CD8-positive, alpha-beta memory T cell (primary cell): ENCODE data around the gene RAP1GAP2. TPM values are rescaled to one million over a fixed set of nuclear protein-coding genes. Genes with fewer than 3 reads are reported as not detected.
A peak's percentile ranks its signal among the peaks of the same experiment; 100 is the strongest.

Experiments used
- CTCF ChIA-PET: fragments of 350-600 bp; sonication (Branson Sonifier 250); formaldehyde crosslinking; loops from one replicate; lab custom pipeline; 2021; ENCODE audit warnings: antibody characterized with exemption; lab: Charles Lee
- POLR2A ChIA-PET: fragments of 350-600 bp; sonication (Branson Sonifier 250); formaldehyde crosslinking; loops from one replicate; lab custom pipeline; 2021; ENCODE audit warnings: antibody characterized with exemption; lab: Charles Lee
- DNase-seq, 5 donors: peaks; one replicate each; pipeline versions ENCODE4 v3.0.0 to v3.0.0-alpha.2; 2020 to 2022; ENCODE audit warnings: mixed read lengths in 1 of 5
- H3K27ac ChIP-seq: one replicate; pipeline ENCODE4 v1.7.0; 2013; ENCODE audit warnings: low read depth, mild to moderate bottlenecking, low read length, moderate library complexity
- H3K27me3 ChIP-seq: 2 replicates; pipeline ENCODE4 v1.7.0; 2013; ENCODE audit warnings: low read length, mild to moderate bottlenecking; ENCODE audit not compliant: insufficient read depth, poor library complexity, severe bottlenecking
- H3K36me3 ChIP-seq: 2 replicates; pipeline ENCODE4 v1.7.0; 2013; ENCODE audit warnings: mild to moderate bottlenecking, low read length, moderate library complexity; ENCODE audit not compliant: insufficient read depth
- H3K4me1 ChIP-seq: 2 replicates; pipeline ENCODE4 v1.7.0; 2013; ENCODE audit warnings: mild to moderate bottlenecking, low read length, moderate library complexity; ENCODE audit not compliant: insufficient read depth
- H3K4me3 ChIP-seq: 2 replicates; pipeline ENCODE4 v1.7.0; 2013; ENCODE audit warnings: mild to moderate bottlenecking, low read length
- H3K9me3 ChIP-seq: 2 replicates; pipeline ENCODE4 v1.7.0; 2013; ENCODE audit warnings: mild to moderate bottlenecking, low read length
- H3K27ac Mint-ChIP-seq, 8 donors: one replicate each; pipeline ENCODE4 v1.8.0; 2020 to 2021; ENCODE audit warnings: mixed read lengths in 8 of 8, mild to moderate bottlenecking in 6 of 8, inconsistent platforms in 3 of 8, moderate library complexity in 3 of 8
- H3K27me3 Mint-ChIP-seq, 2 donors: one replicate each; pipeline ENCODE4 v1.8.0; 2020 to 2021; ENCODE audit warnings: mixed read lengths in 2 of 2, mild to moderate bottlenecking in 1 of 2, moderate library complexity in 1 of 2
- H3K36me3 Mint-ChIP-seq, 3 donors: one replicate each; pipeline ENCODE4 v1.8.0; 2020 to 2021; ENCODE audit warnings: mixed read lengths in 3 of 3, inconsistent platforms in 1 of 3, mild to moderate bottlenecking in 1 of 3
- H3K4me1 Mint-ChIP-seq, 3 donors: one replicate each; pipeline ENCODE4 v1.8.0; 2020 to 2021; ENCODE audit warnings: mixed read lengths in 3 of 3, inconsistent platforms in 1 of 3, mild to moderate bottlenecking in 1 of 3
- H3K4me3 Mint-ChIP-seq, 7 donors: one replicate each; pipeline ENCODE4 v1.8.0; 2020 to 2021; ENCODE audit warnings: mixed read lengths in 7 of 7, mild to moderate bottlenecking in 6 of 7, moderate library complexity in 4 of 7, inconsistent platforms in 2 of 7
- H3K9me3 Mint-ChIP-seq, 5 donors: one replicate each; pipeline ENCODE4 v1.8.0; 2020 to 2022; ENCODE audit warnings: mixed read lengths in 5 of 5, mild to moderate bottlenecking in 3 of 5, moderate library complexity in 2 of 5, inconsistent platforms in 1 of 5
- polyA plus RNA-seq: library from polyadenylated mRNA; unstranded; fragments of 300-500 nt; fragmentation: Illumina TruSeq; gene quantifications from one replicate; pipeline ENCODE4 v1.2.3, GENCODE V29; 2021
- total RNA-seq, 2 experiments: library from RNA; stranded (reverse); gene quantifications; one replicate each; pipeline ENCODE4 v1.2.3, GENCODE V29; 2021

The RAP1GAP2 gene
- total and polyA plus RNA-seq, 3 experiments from 2014 or later = 1.2 to 6.3 (median 1.4) TPM

GRCh38 chr17:2892305-2892971 lies 96.2 kb downstream of the RAP1GAP2 start:
- no peaks in the 10 kb centered on the region for H3K9me3 Mint-ChIP-seq
- CTCF ChIA-PET = no interaction called here
- DNase-seq = no peak
- peak overlapping the region in 3 of 8 donors; percentile 14 to 51 (median 35) for H3K27ac Mint-ChIP-seq
- H3K27me3 Mint-ChIP-seq = no peaks in the 10 kb centered on the region
- Histone ChIP-seq H3K27me3 (no peaks in the 10 kb centered on the region), H3K27ac (no peak overlapping the region), H3K9me3 (no peaks in the 10 kb centered on the region), H3K4me3 (no peak overlapping the region), H3K36me3 (no peaks in the 10 kb centered on the region), H3K4me1 (no peaks in the 10 kb centered on the region)
- peaks cover 0 to 38% (median 7%) of the 10 kb centered on the region in 3 donors for H3K36me3 Mint-ChIP-seq
- H3K4me1 Mint-ChIP-seq = peaks cover 16 to 36% (median 20%) of the 10 kb centered on the region in 3 donors
- H3K4me3 Mint-ChIP-seq = no peak overlapping the region
- POLR2A ChIA-PET = no interaction called here

GRCh38 chr17:2893422-2893914 lies 97.2 kb downstream of the RAP1GAP2 start:
- ChIA-PET CTCF (no interaction called here), POLR2A (no interaction called here)
- no peak overlapping the region for H3K4me3 Mint-ChIP-seq
- no peaks in the 10 kb centered on the region for H3K4me1 ChIP-seq
- H3K9me3 Mint-ChIP-seq = no peaks in the 10 kb centered on the region
- H3K27ac ChIP-seq = no peak overlapping the region
- H3K36me3 Mint-ChIP-seq = peaks cover 0 to 36% (median 5%) of the 10 kb centered on the region in 3 donors
- no peaks in the 10 kb centered on the region for H3K27me3 ChIP-seq
- no peak for DNase-seq
- H3K27me3 Mint-ChIP-seq = no peaks in the 10 kb centered on the region
- H3K27ac Mint-ChIP-seq = no peak overlapping the region
- H3K4me3 ChIP-seq = no peak overlapping the region
- H3K4me1 Mint-ChIP-seq = peaks cover 15 to 34% (median 19%) of the 10 kb centered on the region in 3 donors
- no peaks in the 10 kb centered on the region for H3K36me3 ChIP-seq
- no peaks in the 10 kb centered on the region for H3K9me3 ChIP-seq

- DNase-seq = no peak
- CTCF ChIA-PET = no interaction called here
- Histone ChIP-seq H3K4me1 (no peaks in the 10 kb centered on the region), H3K4me3 (no peak overlapping the region), H3K9me3 (no peaks in the 10 kb centered on the region), H3K27ac (no peak overlapping the region), H3K36me3 (no peaks in the 10 kb centered on the region), H3K27me3 (no peaks in the 10 kb centered on the region)
- H3K36me3 Mint-ChIP-seq = peaks cover 0 to 38% (median 6%) of the 10 kb centered on the region in 3 donors
- peaks cover 20 to 35% (median 21%) of the 10 kb centered on the region in 3 donors for H3K4me1 Mint-ChIP-seq
- H3K9me3 Mint-ChIP-seq = no peaks in the 10 kb centered on the region
- peaks cover 0 to 3% of the 10 kb centered on the region in 2 donors for H3K27me3 Mint-ChIP-seq
- POLR2A ChIA-PET = no interaction called here
- H3K4me3 Mint-ChIP-seq = no peak overlapping the region
- H3K27ac Mint-ChIP-seq = peak overlapping the region in 1 of 8 donors; percentile 62
Measured at GRCh38 chr17:2894782-2895181, 98.5 kb downstream of the RAP1GAP2 start.

GRCh38 chr17:2897605-2898004 lies 101.4 kb downstream of the RAP1GAP2 start:
- H3K27ac ChIP-seq = no peak overlapping the region
- no peaks in the 10 kb centered on the region for H3K36me3 ChIP-seq
- H3K9me3 Mint-ChIP-seq = no peaks in the 10 kb centered on the region
- H3K4me1 ChIP-seq = no peaks in the 10 kb centered on the region
- peak overlapping the region in 1 of 8 donors; percentile 74 for H3K27ac Mint-ChIP-seq
- H3K36me3 Mint-ChIP-seq = peaks cover 0 to 32% (median 5%) of the 10 kb centered on the region in 3 donors
- peaks cover 0 to 3% of the 10 kb centered on the region in 2 donors for H3K27me3 Mint-ChIP-seq
- ChIA-PET CTCF (no interaction called here), POLR2A (no interaction called here)
- DNase-seq = no peak
- no peak overlapping the region for H3K4me3 Mint-ChIP-seq
- H3K4me1 Mint-ChIP-seq = peaks cover 7 to 31% (median 8%) of the 10 kb centered on the region in 3 donors
- H3K4me3 ChIP-seq = no peak overlapping the region
- H3K27me3 ChIP-seq = no peaks in the 10 kb centered on the region
- H3K9me3 ChIP-seq = no peaks in the 10 kb centered on the region

GRCh38 chr17:2898255-2898926 lies 102.2 kb downstream of the RAP1GAP2 start:
- Histone ChIP-seq H3K36me3 (no peaks in the 10 kb centered on the region), H3K4me3 (no peak overlapping the region), H3K4me1 (no peaks in the 10 kb centered on the region), H3K27me3 (no peaks in the 10 kb centered on the region), H3K9me3 (no peaks in the 10 kb centered on the region), H3K27ac (no peak overlapping the region)
- ChIA-PET CTCF (no interaction called here), POLR2A (no interaction called here)
- Mint-ChIP-seq H3K27me3 (peaks cover 0 to 3% of the 10 kb centered on the region in 2 donors), H3K4me3 (peak overlapping the region in 1 of 7 donors; percentile 43), H3K9me3 (no peaks in the 10 kb centered on the region), H3K27ac (peak overlapping the region in 2 of 8 donors; percentile 45 to 52), H3K4me1 (peaks cover 8 to 29% (median 9%) of the 10 kb centered on the region in 3 donors), H3K36me3 (peaks cover 0 to 29% (median 3%) of the 10 kb centered on the region in 3 donors)
- DNase-seq = no peak

GRCh38 chr17:2899906-2900305 lies 103.7 kb downstream of the RAP1GAP2 start:
- CTCF ChIA-PET = no interaction called here
- Histone ChIP-seq H3K27me3 (no peaks in the 10 kb centered on the region), H3K9me3 (no peaks in the 10 kb centered on the region), H3K27ac (no peak overlapping the region), H3K4me3 (no peak overlapping the region), H3K4me1 (no peaks in the 10 kb centered on the region), H3K36me3 (no peaks in the 10 kb centered on the region)
- Mint-ChIP-seq H3K9me3 (no peaks in the 10 kb centered on the region), H3K4me3 (no peak overlapping the region), H3K4me1 (peaks cover 8 to 31% (median 14%) of the 10 kb centered on the region in 3 donors), H3K36me3 (peaks cover 0 to 23% (median 3%) of the 10 kb centered on the region in 3 donors), H3K27ac (no peak overlapping the region), H3K27me3 (peaks cover 0 to 3% of the 10 kb centered on the region in 2 donors)
- DNase-seq = no peak
- POLR2A ChIA-PET = no interaction called here

- Histone ChIP-seq H3K27ac (no peak overlapping the region), H3K36me3 (no peaks in the 10 kb centered on the region), H3K27me3 (no peaks in the 10 kb centered on the region), H3K9me3 (no peaks in the 10 kb centered on the region), H3K4me1 (no peaks in the 10 kb centered on the region), H3K4me3 (no peak overlapping the region)
- Mint-ChIP-seq H3K27ac (no peak overlapping the region), H3K9me3 (no peaks in the 10 kb centered on the region), H3K36me3 (peaks cover 0 to 26% (median 2%) of the 10 kb centered on the region in 3 donors), H3K27me3 (peaks cover 0 to 3% of the 10 kb centered on the region in 2 donors), H3K4me3 (peak overlapping the region in 1 of 7 donors; percentile 13), H3K4me1 (peaks cover 8 to 29% (median 14%) of the 10 kb centered on the region in 3 donors)
- no peak for DNase-seq
- ChIA-PET POLR2A (no interaction called here), CTCF (no interaction called here)
Measured at GRCh38 chr17:2900842-2901241, 104.6 kb downstream of the RAP1GAP2 start.

GRCh38 chr17:2901582-2901981 lies 105.3 kb downstream of the RAP1GAP2 start:
- Histone ChIP-seq H3K4me1 (no peaks in the 10 kb centered on the region), H3K4me3 (no peak overlapping the region), H3K27ac (no peak overlapping the region), H3K27me3 (no peaks in the 10 kb centered on the region), H3K36me3 (no peaks in the 10 kb centered on the region), H3K9me3 (no peaks in the 10 kb centered on the region)
- no peak overlapping the region for H3K27ac Mint-ChIP-seq
- H3K27me3 Mint-ChIP-seq = peaks cover 0 to 3% of the 10 kb centered on the region in 2 donors
- H3K9me3 Mint-ChIP-seq = no peaks in the 10 kb centered on the region
- CTCF ChIA-PET = no interaction called here
- POLR2A ChIA-PET = no interaction called here
- peaks cover 8 to 26% (median 14%) of the 10 kb centered on the region in 3 donors for H3K4me1 Mint-ChIP-seq
- H3K4me3 Mint-ChIP-seq = no peak overlapping the region
- peaks cover 0 to 26% (median 5%) of the 10 kb centered on the region in 3 donors for H3K36me3 Mint-ChIP-seq
- no peak for DNase-seq
